Caco-2 (cell line): Measurements from ENCODE around the gene MAP3K19. TPM values are rescaled to one million over a fixed set of nuclear protein-coding genes. Genes with fewer than 3 reads are reported as not detected.

ENCODE experiments used
- BruUV-seq: library from RNA; stranded (reverse); fragments of 400-500 nt; replicated peaks from 2 replicates; lab custom pipeline; 2021; lab: Mats Ljungman, UMichigan
- CTCF ChIA-PET: fragments of 300-600 bp; sonication (Branson Sonifier 250); formaldehyde crosslinking; loops from one replicate; lab custom pipeline; 2022; ENCODE audit warnings: antibody characterized with exemption; lab: Charles Lee
- POLR2A ChIA-PET: fragments of 300-600 bp; sonication (Branson Sonifier 250); formaldehyde crosslinking; loops from one replicate; lab custom pipeline; 2022; ENCODE audit warnings: antibody characterized with exemption; lab: Charles Lee
- DNase-seq, 2 experiments: peaks; one replicate each; pipeline versions ENCODE4 v3.0.0 to v3.0.0-alpha.2; 2020 to 2022
- H3K27me3 ChIP-seq: replicated peaks from 2 replicates; pipeline ENCODE4 v1.6.0; 2011; ENCODE audit warnings: low read length; ENCODE audit not compliant: control insufficient read depth, insufficient read depth
- H3K36me3 ChIP-seq: 2 replicates; pipeline ENCODE4 v1.5.1; 2011; ENCODE audit warnings: low read length; ENCODE audit not compliant: control insufficient read depth, insufficient read depth
- H3K4me1 ChIP-seq: fragments of 250-450 bp; sonication (Bioruptor Pico); 2 replicates; pipeline ENCODE4 v1.5.1; 2020; ENCODE audit warnings: mild to moderate bottlenecking
- H3K4me3 ChIP-seq: 2 replicates; pipeline ENCODE4 v1.5.1; 2011; ENCODE audit warnings: low read depth, mild to moderate bottlenecking, control low read depth, low read length
- H3K9me3 ChIP-seq: fragments of 250-450 bp; sonication (Bioruptor Pico); 2 replicates; pipeline ENCODE4 v1.5.1; 2020; ENCODE audit warnings: mild to moderate bottlenecking, moderate library complexity
- H3K27ac Mint-ChIP-seq: one replicate; pipeline ENCODE4 v1.8.0; 2022; ENCODE audit warnings: mixed read lengths; ENCODE audit not compliant: unreplicated experiment
- H3K27me3 Mint-ChIP-seq: one replicate; pipeline ENCODE4 v1.8.0; 2022; ENCODE audit warnings: mixed read lengths; ENCODE audit not compliant: insufficient read depth, unreplicated experiment
- H3K36me3 Mint-ChIP-seq: one replicate; pipeline ENCODE4 v1.8.0; 2022; ENCODE audit warnings: mild to moderate bottlenecking, mixed read lengths; ENCODE audit not compliant: insufficient read depth, unreplicated experiment
- H3K4me1 Mint-ChIP-seq: one replicate; pipeline ENCODE4 v1.8.0; 2022; ENCODE audit warnings: low read depth, mixed read lengths; ENCODE audit not compliant: unreplicated experiment
- H3K4me3 Mint-ChIP-seq: one replicate; pipeline ENCODE4 v1.8.0; 2022; ENCODE audit warnings: mild to moderate bottlenecking, moderate library complexity, mixed read lengths; ENCODE audit not compliant: unreplicated experiment
- H3K9me3 Mint-ChIP-seq: one replicate; pipeline ENCODE4 v1.8.0; 2022; ENCODE audit warnings: mixed read lengths; ENCODE audit not compliant: unreplicated experiment
- intact Hi-C: fragments of 100-400 bp; cut with micrococcal nuclease; formaldehyde crosslinking; loops from one replicate; pipeline ENCODE4 v1.10.0; 2022; ENCODE audit not compliant: unreplicated experiment
- total RNA-seq: library from RNA; stranded (reverse); gene quantifications from 2 replicates; pipeline ENCODE4 v1.2.3, GENCODE V29; 2022
- TF ChIP-seq, protein P1 (sequence below), 2 experiments: fragments of 200-600 bp in 1 of 2; IDR thresholded peaks; 1 replicate in 1 of 2; 2 replicates in 1 of 2; pipeline versions ENCODE4 v1.5.1 to v1.8.0; 2011 to 2022; ENCODE audit warnings: antibody characterized with exemption in 1 of 2, control low read depth in 1 of 2, inconsistent platforms in 1 of 2, low read depth in 1 of 2, low read length in 1 of 2, mild to moderate bottlenecking in 1 of 2, moderate library complexity in 1 of 2; ENCODE audit not compliant: insufficient read depth in 1 of 2, severe bottlenecking in 1 of 2, unreplicated experiment in 1 of 2

Gene MAP3K19
- total RNA-seq, 1 experiment from 2014 or later = not detected

DNA sequence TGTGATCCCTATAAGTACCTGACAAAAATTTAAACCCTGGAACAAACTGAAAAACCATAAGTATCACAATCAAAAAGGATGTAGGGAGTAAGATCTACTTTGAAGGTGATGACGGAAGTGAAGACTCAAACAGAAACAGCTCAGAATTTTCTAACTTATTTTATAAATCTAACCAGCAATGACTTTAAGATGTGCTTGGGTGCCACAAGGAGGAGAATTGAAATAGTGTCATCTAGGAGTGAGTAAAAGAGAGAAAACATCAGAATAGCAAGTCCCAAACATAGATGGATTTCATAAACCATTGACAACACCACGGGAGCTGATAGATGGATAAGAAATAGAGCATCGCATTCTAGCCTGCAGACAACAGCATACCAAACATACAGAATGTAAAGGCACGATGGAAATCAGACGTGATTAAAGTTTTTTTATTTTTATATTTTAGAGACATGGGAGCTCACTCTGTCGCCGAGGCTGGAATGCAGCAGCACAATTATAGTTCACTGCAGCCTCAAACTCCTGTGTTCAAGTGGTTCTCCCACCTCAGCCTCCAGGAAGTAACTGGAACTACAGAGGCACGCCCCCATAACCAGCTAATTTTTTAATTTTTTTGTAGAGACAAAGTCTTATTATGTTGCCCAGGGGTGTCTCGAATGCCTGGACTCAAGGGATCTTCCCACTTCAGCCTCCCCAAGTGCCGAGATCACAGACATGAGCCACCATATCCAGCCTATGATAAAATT is 36.9 kb downstream of the MAP3K19 start:
- Mint-ChIP-seq H3K27me3 (peaks cover 8% of the 10 kb centered on the region), H3K4me1 (no peaks in the 10 kb centered on the region), H3K9me3 (no peaks in the 10 kb centered on the region), H3K4me3 (no peak overlapping the region), H3K27ac (no peak overlapping the region), H3K36me3 (no peaks in the 10 kb centered on the region)
- BruUV-seq = no TSS peak
- POLR2A ChIA-PET = no interaction called here
- Histone ChIP-seq H3K9me3 (no peaks in the 10 kb centered on the region), H3K36me3 (no peaks in the 10 kb centered on the region), H3K4me1 (no peaks in the 10 kb centered on the region), H3K27me3 (no peaks in the 10 kb centered on the region), H3K4me3 (no peak overlapping the region)
- intact Hi-C loops = no loop called here
- no peak for DNase-seq
- TF ChIP-seq, protein P1, sequence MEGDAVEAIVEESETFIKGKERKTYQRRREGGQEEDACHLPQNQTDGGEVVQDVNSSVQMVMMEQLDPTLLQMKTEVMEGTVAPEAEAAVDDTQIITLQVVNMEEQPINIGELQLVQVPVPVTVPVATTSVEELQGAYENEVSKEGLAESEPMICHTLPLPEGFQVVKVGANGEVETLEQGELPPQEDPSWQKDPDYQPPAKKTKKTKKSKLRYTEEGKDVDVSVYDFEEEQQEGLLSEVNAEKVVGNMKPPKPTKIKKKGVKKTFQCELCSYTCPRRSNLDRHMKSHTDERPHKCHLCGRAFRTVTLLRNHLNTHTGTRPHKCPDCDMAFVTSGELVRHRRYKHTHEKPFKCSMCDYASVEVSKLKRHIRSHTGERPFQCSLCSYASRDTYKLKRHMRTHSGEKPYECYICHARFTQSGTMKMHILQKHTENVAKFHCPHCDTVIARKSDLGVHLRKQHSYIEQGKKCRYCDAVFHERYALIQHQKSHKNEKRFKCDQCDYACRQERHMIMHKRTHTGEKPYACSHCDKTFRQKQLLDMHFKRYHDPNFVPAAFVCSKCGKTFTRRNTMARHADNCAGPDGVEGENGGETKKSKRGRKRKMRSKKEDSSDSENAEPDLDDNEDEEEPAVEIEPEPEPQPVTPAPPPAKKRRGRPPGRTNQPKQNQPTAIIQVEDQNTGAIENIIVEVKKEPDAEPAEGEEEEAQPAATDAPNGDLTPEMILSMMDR (IDR thresholded peaks at IDR 0.05; ENCODE audit: insufficient read depth in 1 of 2, low read depth in 1 of 2, low read length in 1 of 2, severe bottlenecking in 1 of 2, unreplicated experiment in 1 of 2) = no peak
- CTCF ChIA-PET = interaction anchor here (0.7 kb wide), 1 partner anchor 8 kb away, joined by 3 read pairs; no protein-coding TSS in a partner anchor

DNA sequence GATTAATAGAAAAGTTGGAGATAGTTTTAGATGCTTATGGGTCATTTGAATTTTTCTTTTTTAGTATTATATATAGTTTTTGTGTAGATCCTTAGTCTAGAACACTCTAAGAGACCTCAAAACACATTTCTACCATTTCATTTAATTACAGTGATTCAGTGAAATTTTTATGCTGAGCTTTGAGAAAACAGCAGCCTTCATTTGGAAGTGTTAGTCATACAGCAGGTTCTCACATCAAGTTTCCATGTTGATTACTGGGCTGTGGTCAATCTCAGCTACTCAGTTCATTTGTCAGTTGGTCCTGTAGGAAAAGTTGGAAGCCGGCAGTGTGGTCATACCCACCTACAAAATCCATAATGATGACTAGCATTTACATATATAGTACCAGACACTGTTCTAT is 37.9 kb downstream of the MAP3K19 start:
- no peaks in the 10 kb centered on the region for H3K36me3 ChIP-seq
- no peaks in the 10 kb centered on the region for H3K27me3 ChIP-seq
- Mint-ChIP-seq H3K27ac (no peak overlapping the region), H3K9me3 (no peaks in the 10 kb centered on the region), H3K4me3 (no peak overlapping the region), H3K27me3 (peaks cover 7% of the 10 kb centered on the region), H3K36me3 (no peaks in the 10 kb centered on the region), H3K4me1 (no peaks in the 10 kb centered on the region)
- TF ChIP-seq, protein P1 (IDR thresholded peaks at IDR 0.05; ENCODE audit: insufficient read depth in 1 of 2, low read depth in 1 of 2, low read length in 1 of 2, severe bottlenecking in 1 of 2, unreplicated experiment in 1 of 2) = no peak
- intact Hi-C loops = no loop called here
- H3K9me3 ChIP-seq = no peaks in the 10 kb centered on the region
- DNase-seq = no peak
- ChIA-PET POLR2A (no interaction called here), CTCF (no interaction called here)
- no peak overlapping the region for H3K4me3 ChIP-seq
- no TSS peak for BruUV-seq
- no peaks in the 10 kb centered on the region for H3K4me1 ChIP-seq

DNA sequence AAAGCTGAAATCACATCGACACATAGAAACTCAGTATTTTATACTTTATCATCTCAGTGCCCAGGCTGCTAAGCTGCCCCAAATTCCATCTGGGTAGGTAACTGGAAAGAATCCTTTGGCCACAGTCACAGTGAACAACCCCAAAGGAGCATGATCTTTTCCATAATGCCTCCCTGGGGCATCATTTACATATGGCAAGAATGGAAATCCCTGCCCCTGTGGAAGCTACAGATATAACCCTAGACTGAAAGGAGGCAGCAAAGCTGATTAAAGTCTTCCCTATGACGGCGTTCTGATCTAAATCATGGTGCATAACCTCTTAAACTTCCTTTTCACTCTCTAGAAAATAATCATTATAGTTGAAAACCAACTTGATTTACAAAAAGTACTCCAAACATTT is 41.5 kb downstream of the MAP3K19 start:
- no peak for DNase-seq
- Histone ChIP-seq H3K9me3 (no peaks in the 10 kb centered on the region), H3K4me1 (no peaks in the 10 kb centered on the region), H3K4me3 (no peak overlapping the region), H3K36me3 (no peaks in the 10 kb centered on the region), H3K27me3 (no peaks in the 10 kb centered on the region)
- TF ChIP-seq, protein P1 (IDR thresholded peaks at IDR 0.05; ENCODE audit: insufficient read depth in 1 of 2, low read depth in 1 of 2, low read length in 1 of 2, severe bottlenecking in 1 of 2, unreplicated experiment in 1 of 2) = no peak
- H3K4me3 Mint-ChIP-seq = no peak overlapping the region
- no peak overlapping the region for H3K27ac Mint-ChIP-seq
- no peaks in the 10 kb centered on the region for H3K4me1 Mint-ChIP-seq
- ChIA-PET CTCF (interaction anchor here (0.9 to 1.3 kb wide), 2 partner anchors 11 to 525 kb away, joined by 3 to 4 read pairs; partner anchors contain the start of genes R3HDM1 and ZRANB3), POLR2A (no interaction called here)
- intact Hi-C loops = loop anchor here (2.0 kb wide), 1 partner anchor 797 kb away; no protein-coding TSS in a partner anchor
- no peaks in the 10 kb centered on the region for H3K9me3 Mint-ChIP-seq
- no peaks in the 10 kb centered on the region for H3K36me3 Mint-ChIP-seq
- peaks cover 7% of the 10 kb centered on the region for H3K27me3 Mint-ChIP-seq
- no TSS peak for BruUV-seq
